ENCODE data around the gene LARP4B. TPM values are rescaled to one million over a fixed set of nuclear protein-coding genes. Genes with fewer than 3 reads are reported as not detected.

LARP4B gene
- total RNA-seq, 1 experiment from 2014 or later, result 122 TPM

DNA sequence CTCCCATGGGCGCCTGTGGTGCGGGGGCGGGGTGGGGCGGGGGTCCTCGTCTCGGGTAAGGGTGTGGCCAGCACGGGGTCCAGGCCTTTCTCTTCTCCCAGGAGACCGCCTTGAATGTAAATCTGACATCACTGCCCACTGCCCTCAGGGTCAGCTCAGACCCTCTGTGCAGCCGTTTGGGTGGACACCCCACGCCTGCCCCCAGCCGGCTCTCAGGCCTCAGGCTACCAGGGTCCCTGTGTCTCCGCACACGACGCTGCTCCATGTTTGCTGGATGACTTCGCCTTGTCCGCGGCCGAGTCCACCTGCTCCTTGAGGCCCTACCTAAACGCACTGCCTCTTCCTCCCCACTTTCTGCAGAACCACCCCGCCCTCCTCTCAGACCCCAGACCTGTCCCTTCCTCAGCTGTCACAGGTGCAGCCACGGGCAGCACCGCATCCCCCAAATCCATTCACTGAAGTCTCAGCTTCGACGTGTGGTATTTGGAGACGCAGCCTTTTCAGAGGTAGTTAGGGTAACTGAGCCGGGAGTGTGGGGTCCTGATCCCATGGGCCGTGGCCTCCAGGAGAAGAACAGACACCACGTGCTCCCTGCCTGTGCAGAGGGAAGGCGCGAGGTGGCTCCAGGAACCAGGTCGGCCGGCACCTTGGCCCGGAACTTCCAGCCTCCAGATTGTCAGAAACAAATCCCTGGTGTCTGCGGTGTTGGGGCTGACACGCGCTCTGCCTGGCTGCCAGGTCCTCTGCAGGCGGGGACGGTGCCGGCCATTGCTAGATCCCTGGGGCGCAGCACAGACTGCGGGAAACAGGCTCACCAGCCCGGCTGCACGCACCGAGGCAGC lies 144.7 kb downstream of the LARP4B start:
- ChIA-PET RAD21 (ENCODE audit: low non-redundant PET in 1 of 2, low total read pairs in 2 of 2, uncharacterized antibody in 2 of 2, unreplicated experiment in 2 of 2) (no interaction called here), POLR2A (no interaction called here), CTCF (no interaction called here)
- H3K4me1 ChIP-seq (ENCODE audit: control insufficient read depth in 1 of 2, insufficient read depth in 2 of 2, low read length in 2 of 2), result peaks cover 6 to 15% of the 10 kb centered on the region in 2 experiments; a peak in 3 of 4 replicates
- no peak overlapping the region for H3K4me2 ChIP-seq (ENCODE audit: low read length)
- TF ChIP-seq RAD21 (IDR thresholded peaks at IDR 0.05; ENCODE audit: low read depth) (no peak), FOSL1 (IDR thresholded peaks at IDR 0.05; ENCODE audit: low read depth) (no peak), SIN3A (IDR thresholded peaks at IDR 0.05; ENCODE audit: low read depth) (no peak), ELF1 (IDR thresholded peaks at IDR 0.05; ENCODE audit: borderline replicate concordance, low read depth) (no peak), CBX3 (IDR thresholded peaks at IDR 0.05; ENCODE audit: low read depth) (no peak), ZFX (IDR thresholded peaks at IDR 0.05) (no peak), EGR1 (IDR thresholded peaks at IDR 0.05; ENCODE audit: low read depth) (no peak), TCF7L2 (IDR thresholded peaks at IDR 0.05; ENCODE audit: borderline replicate concordance, extremely low read depth, insufficient read depth, insufficient read length) (no peak), POLR2A (IDR thresholded peaks at IDR 0.05; ENCODE audit: borderline replicate concordance, extremely low read depth, insufficient read depth, insufficient read length) (no peak), SP1 (IDR thresholded peaks at IDR 0.05; ENCODE audit: low read depth) (no peak), POLR2AphosphoS5 (IDR thresholded peaks at IDR 0.05; ENCODE audit: low read depth, low read length) (no peak), ZNF274 (IDR thresholded peaks at IDR 0.05; ENCODE audit: low read depth, low read length) (no peak), EZH2phosphoT487 (IDR thresholded peaks at IDR 0.05; ENCODE audit: borderline replicate concordance) (no peak)
- TF ChIP-seq, protein P1, sequence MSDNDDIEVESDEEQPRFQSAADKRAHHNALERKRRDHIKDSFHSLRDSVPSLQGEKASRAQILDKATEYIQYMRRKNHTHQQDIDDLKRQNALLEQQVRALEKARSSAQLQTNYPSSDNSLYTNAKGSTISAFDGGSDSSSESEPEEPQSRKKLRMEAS (IDR thresholded peaks at IDR 0.05), result no peak
- TF ChIP-seq, protein P2, sequence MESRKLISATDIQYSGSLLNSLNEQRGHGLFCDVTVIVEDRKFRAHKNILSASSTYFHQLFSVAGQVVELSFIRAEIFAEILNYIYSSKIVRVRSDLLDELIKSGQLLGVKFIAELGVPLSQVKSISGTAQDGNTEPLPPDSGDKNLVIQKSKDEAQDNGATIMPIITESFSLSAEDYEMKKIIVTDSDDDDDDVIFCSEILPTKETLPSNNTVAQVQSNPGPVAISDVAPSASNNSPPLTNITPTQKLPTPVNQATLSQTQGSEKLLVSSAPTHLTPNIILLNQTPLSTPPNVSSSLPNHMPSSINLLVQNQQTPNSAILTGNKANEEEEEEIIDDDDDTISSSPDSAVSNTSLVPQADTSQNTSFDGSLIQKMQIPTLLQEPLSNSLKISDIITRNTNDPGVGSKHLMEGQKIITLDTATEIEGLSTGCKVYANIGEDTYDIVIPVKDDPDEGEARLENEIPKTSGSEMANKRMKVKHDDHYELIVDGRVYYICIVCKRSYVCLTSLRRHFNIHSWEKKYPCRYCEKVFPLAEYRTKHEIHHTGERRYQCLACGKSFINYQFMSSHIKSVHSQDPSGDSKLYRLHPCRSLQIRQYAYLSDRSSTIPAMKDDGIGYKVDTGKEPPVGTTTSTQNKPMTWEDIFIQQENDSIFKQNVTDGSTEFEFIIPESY (IDR thresholded peaks at IDR 0.05; ENCODE audit: extremely low read depth, insufficient replicate concordance, low read length), result no peak
- TF ChIP-seq, protein P3, sequence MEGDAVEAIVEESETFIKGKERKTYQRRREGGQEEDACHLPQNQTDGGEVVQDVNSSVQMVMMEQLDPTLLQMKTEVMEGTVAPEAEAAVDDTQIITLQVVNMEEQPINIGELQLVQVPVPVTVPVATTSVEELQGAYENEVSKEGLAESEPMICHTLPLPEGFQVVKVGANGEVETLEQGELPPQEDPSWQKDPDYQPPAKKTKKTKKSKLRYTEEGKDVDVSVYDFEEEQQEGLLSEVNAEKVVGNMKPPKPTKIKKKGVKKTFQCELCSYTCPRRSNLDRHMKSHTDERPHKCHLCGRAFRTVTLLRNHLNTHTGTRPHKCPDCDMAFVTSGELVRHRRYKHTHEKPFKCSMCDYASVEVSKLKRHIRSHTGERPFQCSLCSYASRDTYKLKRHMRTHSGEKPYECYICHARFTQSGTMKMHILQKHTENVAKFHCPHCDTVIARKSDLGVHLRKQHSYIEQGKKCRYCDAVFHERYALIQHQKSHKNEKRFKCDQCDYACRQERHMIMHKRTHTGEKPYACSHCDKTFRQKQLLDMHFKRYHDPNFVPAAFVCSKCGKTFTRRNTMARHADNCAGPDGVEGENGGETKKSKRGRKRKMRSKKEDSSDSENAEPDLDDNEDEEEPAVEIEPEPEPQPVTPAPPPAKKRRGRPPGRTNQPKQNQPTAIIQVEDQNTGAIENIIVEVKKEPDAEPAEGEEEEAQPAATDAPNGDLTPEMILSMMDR (IDR thresholded peaks at IDR 0.05 in 2 of 3, conservative IDR thresholded peaks at IDR 0.05 in 1 of 3; ENCODE audit: borderline replicate concordance in 1 of 3, insufficient read depth in 1 of 3, low read depth in 2 of 3, low read length in 2 of 3), result no peak
- no peaks in the 10 kb centered on the region for H4K20me1 ChIP-seq (ENCODE audit: insufficient read depth)
- DNase-seq (ENCODE audit: low read depth, low spot score), result no peak
- no peaks in the 10 kb centered on the region for H3K9me2 ChIP-seq (ENCODE audit: insufficient read depth)
- intact Hi-C loops (cut with micrococcal nuclease), result loop anchor here (10.0 kb wide), 1 partner anchor 202 kb away; no protein-coding TSS in a partner anchor
- BruUV-seq (replicated peaks), result no TSS peak
- no peak overlapping the region for H3K4me3 ChIP-seq (replicated peaks in 1 of 2; ENCODE audit: low read depth in 1 of 2, low read length in 2 of 2)
- H3K27me3 ChIP-seq (ENCODE audit: insufficient read depth, low read length), result peaks cover 3% of the 10 kb centered on the region; the same call in 1 of the 2 replicates
- H3K27ac ChIP-seq (ENCODE audit: low read depth, low read length), result no peak overlapping the region
- no peak overlapping the region for H3K9ac ChIP-seq (ENCODE audit: low read length)
- ATAC-seq, result no peak
- H3K79me2 ChIP-seq (ENCODE audit: insufficient read depth, low read length), result no peaks in the 10 kb centered on the region
- H3K36me3 ChIP-seq (ENCODE audit: control insufficient read depth in 1 of 2, insufficient read depth in 2 of 2, low read length in 2 of 2), result no peaks in the 10 kb centered on the region
- H2AFZ ChIP-seq (ENCODE audit: low read depth, low read length, poor library complexity, severe bottlenecking), result no peak overlapping the region
- no peaks in the 10 kb centered on the region for H3K9me3 ChIP-seq (ENCODE audit: control insufficient read depth in 1 of 2, insufficient read depth in 1 of 2, low read depth in 1 of 2, low read length in 2 of 2)

All from HCT116 (cell line).